HS-27A (cell line): ENCODE data around the gene ATRIP.
A peak's percentile ranks its signal among the peaks of the same experiment; 100 is the strongest.
"Not testable (repeated sequence)": the region's sequence is repeated elsewhere in the genome, so short reads cannot be mapped to it uniquely, and the experiment has no call there.

Experiments
- DNase-seq: peaks from one replicate; pipeline ENCODE4 v3.0.0-alpha.2; 2012; ENCODE audit warnings: low read depth, missing footprints

ATRIP gene

GRCh38 chr3:48446425-48447193 is at the start of gene ATRIP:
Gene ATRIP, plus strand, starts transcription at chr3:48446737. Its CDS starts 109 bp downstream, at chr3:48446846.
- DNase-seq, result peak; percentile 59

- DNase-seq, result no peak
Observed at GRCh38 chr3:48397767-48398681, 48.5 kb upstream of the ATRIP start.

- DNase-seq, result no peak
Observed at GRCh38 chr3:48398701-48399386, 47.7 kb upstream of the ATRIP start.

- DNase-seq, result no peak
Observed at GRCh38 chr3:48399387-48400172, 47.0 kb upstream of the ATRIP start.

- DNase-seq, result peak; percentile 45
Observed at GRCh38 chr3:48400824-48401433, 45.6 kb upstream of the ATRIP start.

GRCh38 chr3:48401434-48401901 is 45.1 kb upstream of the ATRIP start:
- not testable (repeated sequence) for DNase-seq

GRCh38 chr3:48402281-48402732 is 44.2 kb upstream of the ATRIP start:
- peak; percentile 67 for DNase-seq

- no peak for DNase-seq
Observed at GRCh38 chr3:48402907-48403306, 43.6 kb upstream of the ATRIP start.

- no peak for DNase-seq
Observed at GRCh38 chr3:48403533-48404439, 42.8 kb upstream of the ATRIP start.

- DNase-seq, result no peak
Observed at GRCh38 chr3:48404440-48405342, 41.8 kb upstream of the ATRIP start.

GRCh38 chr3:48405343-48405881 is 41.1 kb upstream of the ATRIP start:
- DNase-seq, result no peak

GRCh38 chr3:48405971-48406370 is 40.6 kb upstream of the ATRIP start:
- DNase-seq, result no peak

GRCh38 chr3:48406443-48407431 is 39.8 kb upstream of the ATRIP start:
- DNase-seq, result no peak

GRCh38 chr3:48407542-48408099 is 38.9 kb upstream of the ATRIP start:
- DNase-seq, result no peak

GRCh38 chr3:48408823-48409281 is 37.7 kb upstream of the ATRIP start:
- DNase-seq, result no peak

- no peak for DNase-seq
Observed at GRCh38 chr3:48409291-48410201, 37.0 kb upstream of the ATRIP start.
